GM12891 (cell line): ENCODE results near the gene LRRC7.
A peak's percentile ranks its signal among the peaks of the same experiment; 100 is the strongest.
"Not testable (repeated sequence)": the region's sequence is repeated elsewhere in the genome, so short reads cannot be mapped to it uniquely, and the experiment has no call there.

Experiments
- DNase-seq: peaks from one replicate; pipeline ENCODE4 v3.0.0; 2011; ENCODE audit warnings: low spot score; ENCODE audit not compliant: insufficient read length
- FAIRE-seq: peaks from 2 replicates; lab custom pipeline; 2011; peaks lifted over from hg19 to GRCh38; lab: Jason Lieb, UNC
- PAX5 ChIP-seq: IDR thresholded peaks from 2 replicates; pipeline ENCODE4 v1.6.1; 2011; ENCODE audit warnings: low read length, moderate library complexity, mild to moderate bottlenecking; ENCODE audit not compliant: insufficient read depth, severe bottlenecking
- POLR2A ChIP-seq: IDR thresholded peaks from 2 replicates; pipeline ENCODE4 v1.6.1; 2011; ENCODE audit warnings: low read depth, low read length, control low read depth
- POLR2AphosphoS5 ChIP-seq: IDR thresholded peaks from 2 replicates; pipeline ENCODE4 v1.6.1; 2011; ENCODE audit warnings: low read depth, low read length, control low read depth
- POU2F2 ChIP-seq: IDR thresholded peaks from 2 replicates; pipeline ENCODE4 v1.6.1; 2011; ENCODE audit warnings: low read depth, mild to moderate bottlenecking, control low read depth, low read length, moderate library complexity
- SPI1 ChIP-seq: IDR thresholded peaks from 2 replicates; pipeline ENCODE4 v1.6.1; 2011; ENCODE audit warnings: low read depth, low read length, control low read depth
- TAF1 ChIP-seq: IDR thresholded peaks from 2 replicates; pipeline ENCODE4 v1.6.1; 2011; ENCODE audit warnings: low read depth, low read length, control low read depth

Gene LRRC7

DNA sequence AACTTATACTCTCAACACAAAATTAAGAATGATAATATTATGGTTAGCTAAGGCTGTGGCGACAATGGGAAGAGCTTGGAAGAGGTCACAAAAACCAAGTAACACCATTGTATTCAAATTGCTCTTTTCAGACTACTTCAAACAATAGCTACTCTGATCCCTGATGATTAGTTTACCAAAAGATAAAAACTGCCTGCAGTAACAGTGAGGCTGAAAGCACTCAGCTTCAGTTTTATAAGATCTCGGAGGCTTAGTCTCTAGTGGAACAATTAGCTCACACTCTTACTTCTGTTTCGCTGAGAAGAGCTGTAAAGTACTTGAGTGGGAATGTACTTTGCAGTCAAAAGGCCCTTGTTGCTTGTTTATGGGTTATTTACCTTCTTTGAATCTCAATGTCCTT is 278.5 kb downstream of the LRRC7 start:
- FAIRE-seq: no peak
- TF ChIP-seq TAF1: no peak
- no peak for TF ChIP-seq POLR2AphosphoS5
- TF ChIP-seq POU2F2: no peak
- TF ChIP-seq SPI1: no peak
- no peak for TF ChIP-seq PAX5
- TF ChIP-seq POLR2A: no peak

DNA sequence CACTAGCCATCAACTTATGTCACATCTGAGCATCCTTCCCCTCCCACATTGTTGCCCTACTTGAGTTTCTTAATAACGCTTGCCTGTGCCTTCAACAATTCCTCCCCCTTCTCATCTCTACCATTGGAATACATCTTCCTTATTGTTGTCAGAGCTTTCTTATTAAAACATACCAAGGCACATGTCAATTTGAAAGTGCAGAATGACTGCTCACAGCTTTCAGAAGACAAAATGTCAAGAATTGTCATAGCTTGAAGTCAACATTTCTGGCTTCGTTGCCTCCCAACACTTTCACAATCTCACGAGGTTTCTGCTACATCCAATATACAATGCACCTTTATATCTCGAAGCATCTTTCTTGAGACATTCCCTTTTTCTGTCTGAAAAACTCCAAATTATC is 279.9 kb downstream of the LRRC7 start:
- FAIRE-seq (no peak), DNase-seq (no peak)
- TF ChIP-seq POLR2AphosphoS5: no peak
- no peak for TF ChIP-seq POLR2A

More for the DNA sequence above, 278.5 kb downstream of the LRRC7 start:
- no peak for DNase-seq

DNA sequence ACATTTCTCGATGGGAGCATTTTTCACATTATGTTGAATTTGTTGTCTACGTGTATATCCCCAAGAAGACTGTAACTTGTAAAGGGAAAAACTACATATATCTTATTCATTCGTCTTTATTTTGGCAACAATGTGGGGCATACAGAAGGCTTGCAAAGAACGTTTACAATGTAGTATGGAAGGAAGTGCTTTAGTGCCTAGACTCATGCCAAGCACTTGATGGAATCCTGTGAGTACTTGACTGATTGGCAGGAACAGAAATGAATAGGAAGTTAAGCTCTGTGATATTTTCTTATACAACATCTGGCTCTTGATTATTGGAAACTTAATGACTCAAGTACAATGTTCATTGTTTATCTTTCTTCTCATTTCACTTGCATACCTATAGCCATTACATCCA is 284.4 kb downstream of the LRRC7 start:
- TF ChIP-seq POU2F2: no peak
- TF ChIP-seq POLR2AphosphoS5: no peak
- TF ChIP-seq PAX5: no peak
- no peak for TF ChIP-seq SPI1
- TF ChIP-seq POLR2A: no peak
- no peak for TF ChIP-seq TAF1
- DNase-seq (no peak), FAIRE-seq (no peak)

DNA sequence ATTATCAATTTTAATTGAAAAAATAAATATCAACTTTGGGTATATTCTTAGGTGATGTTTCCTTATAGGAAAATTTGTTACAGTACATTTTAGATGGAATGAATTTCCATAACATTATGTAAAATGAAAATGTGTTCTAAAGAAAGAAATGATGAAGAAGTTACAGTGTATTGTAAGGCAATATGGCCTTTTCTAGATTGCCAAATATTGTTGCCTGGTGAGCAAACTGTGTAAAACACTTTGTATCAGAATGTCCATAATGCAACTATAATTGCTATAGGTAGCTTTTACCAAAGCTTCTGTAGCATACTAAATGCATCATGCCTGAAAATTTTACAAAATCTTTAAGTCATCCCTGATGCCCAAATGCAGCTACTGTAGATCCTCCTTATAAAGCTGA is 285.0 kb downstream of the LRRC7 start:
- TF ChIP-seq POU2F2 (no peak), PAX5 (no peak), POLR2A (no peak)
- DNase-seq: no peak
- no peak for FAIRE-seq

DNA sequence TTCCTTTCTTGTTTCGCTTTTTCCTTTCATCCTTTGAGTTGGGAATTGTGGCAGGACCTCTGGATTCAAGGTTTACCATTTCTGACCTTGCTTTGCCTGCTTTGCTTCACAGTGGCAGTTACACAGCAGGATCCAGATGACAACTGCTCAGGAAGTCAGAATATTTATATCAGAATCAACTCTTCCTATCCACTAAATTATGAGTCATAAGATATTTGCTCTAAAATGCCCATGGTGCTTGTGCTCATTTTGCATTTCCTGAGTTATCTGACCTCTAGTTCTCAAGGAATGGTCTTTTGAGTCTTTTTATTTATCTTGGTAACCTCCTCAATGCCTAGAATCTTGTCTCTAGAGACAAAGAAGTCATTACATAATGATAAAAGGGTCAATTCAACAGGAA is 290.8 kb downstream of the LRRC7 start:
- TF ChIP-seq PAX5 (no peak), SPI1 (no peak), POLR2A (no peak), POLR2AphosphoS5 (no peak), POU2F2 (no peak), TAF1 (no peak)
- DNase-seq (no peak), FAIRE-seq (no peak)

DNA sequence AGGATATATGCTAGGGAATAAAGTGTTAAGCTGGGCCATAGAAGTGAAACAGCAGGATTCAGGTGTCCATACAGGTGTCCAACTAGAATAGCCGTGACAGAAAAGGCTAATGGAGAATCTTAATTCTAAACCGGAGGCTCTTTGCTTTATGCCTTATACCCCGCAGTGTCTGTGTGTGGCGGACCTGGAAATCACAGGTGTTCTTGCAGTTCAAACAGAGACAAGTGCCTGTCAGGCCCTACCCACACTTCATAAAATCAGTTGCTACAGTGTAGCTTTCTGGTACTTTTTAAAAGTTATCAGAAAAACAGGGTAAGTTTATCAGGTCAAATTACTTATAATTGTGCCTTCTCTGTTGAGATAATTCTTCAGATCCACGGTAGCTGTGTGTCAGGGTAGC is 293.9 kb downstream of the LRRC7 start:
- peak; percentile 57 for FAIRE-seq

DNA sequence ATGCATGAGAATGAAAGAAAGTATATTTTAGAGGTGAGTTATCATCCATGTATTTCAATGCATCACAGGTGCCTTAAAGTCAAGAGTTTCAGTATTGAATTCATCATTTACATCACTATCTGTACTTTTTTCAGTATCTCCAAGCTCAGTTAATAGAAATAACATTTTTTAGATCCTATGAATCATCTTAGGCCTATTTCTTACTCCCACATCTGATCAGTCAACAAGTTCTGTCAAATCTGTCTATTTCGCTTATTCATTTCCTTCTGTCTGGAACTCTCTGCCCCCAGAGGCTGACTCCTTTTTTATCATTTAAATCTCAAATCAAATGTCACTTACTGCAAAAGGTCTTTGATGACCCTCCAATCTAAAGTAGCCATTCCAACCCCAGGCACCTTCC is 295.2 kb downstream of the LRRC7 start:
- TF ChIP-seq SPI1: no peak
- TF ChIP-seq POLR2A: no peak
- no peak for TF ChIP-seq POLR2AphosphoS5
- no peak for TF ChIP-seq PAX5
- no peak for TF ChIP-seq TAF1
- no peak for TF ChIP-seq POU2F2
- FAIRE-seq: no peak

More for the DNA sequence above, 293.9 kb downstream of the LRRC7 start:
- TF ChIP-seq POLR2AphosphoS5 (no peak), PAX5 (no peak), POU2F2 (no peak), SPI1 (no peak), TAF1 (no peak), POLR2A (no peak)
- DNase-seq: no peak

DNA sequence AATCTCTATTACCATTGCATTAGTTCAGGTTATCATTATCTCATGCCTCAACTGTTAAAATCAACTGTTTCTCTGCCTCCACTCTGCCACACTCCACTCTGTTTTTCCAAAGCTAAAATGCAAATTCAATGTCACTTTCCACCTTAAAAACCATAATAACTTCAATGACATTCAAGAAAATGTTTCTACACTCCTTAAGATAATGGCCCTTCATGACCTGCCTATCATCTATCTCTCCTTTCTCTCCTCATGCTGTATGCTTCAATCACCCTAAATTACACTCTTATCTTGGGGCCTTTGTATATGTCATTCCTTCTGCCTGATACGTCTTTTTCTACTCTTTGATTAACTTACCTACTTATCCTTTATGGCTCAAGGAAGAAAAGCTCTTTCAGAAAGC is 296.0 kb downstream of the LRRC7 start:
- FAIRE-seq (no peak), DNase-seq (no peak)
- TF ChIP-seq SPI1 (no peak), TAF1 (no peak), POLR2A (no peak), PAX5 (no peak), POU2F2 (no peak), POLR2AphosphoS5 (no peak)

More for the DNA sequence above, 295.2 kb downstream of the LRRC7 start:
- DNase-seq: no peak

DNA sequence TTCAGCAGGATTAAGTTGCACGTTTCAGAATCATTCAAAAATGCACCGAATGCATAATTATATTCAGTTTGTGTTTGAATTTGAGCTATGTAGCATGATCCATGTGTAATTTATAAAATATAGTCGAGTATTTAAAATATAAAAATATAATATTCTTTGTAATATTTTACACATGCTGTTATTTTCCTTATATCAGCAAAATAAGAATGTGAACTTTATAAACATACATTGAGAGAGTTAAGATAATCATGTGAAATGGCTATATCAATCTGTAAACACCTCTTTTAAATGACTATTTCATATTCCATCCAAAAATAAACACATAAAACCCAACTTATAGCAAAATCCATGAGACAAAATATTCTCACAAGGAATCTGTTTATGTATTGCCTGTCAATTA is 303.7 kb downstream of the LRRC7 start:
- no peak for TF ChIP-seq POU2F2
- no peak for TF ChIP-seq POLR2AphosphoS5
- TF ChIP-seq TAF1: no peak
- no peak for TF ChIP-seq PAX5
- no peak for FAIRE-seq

DNA sequence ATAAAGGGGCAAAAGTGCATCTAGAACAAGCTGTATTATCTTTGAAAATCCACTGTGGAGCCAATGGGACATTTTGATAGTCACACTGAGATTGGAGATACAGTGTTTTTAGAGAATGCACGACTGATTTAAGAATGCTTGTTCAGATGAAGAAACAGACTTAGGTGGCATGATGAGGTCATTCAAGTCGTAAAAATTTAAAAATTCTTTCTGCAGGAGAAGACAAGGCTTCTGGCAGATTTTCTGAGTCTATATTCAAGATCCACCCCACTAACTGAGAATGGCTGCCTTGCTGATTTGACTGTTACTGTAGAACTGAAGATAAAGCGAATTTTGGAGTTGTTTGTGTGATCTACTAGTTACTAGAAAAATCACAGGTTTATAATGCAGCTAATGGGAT is 310.6 kb downstream of the LRRC7 start:
- FAIRE-seq (no peak), DNase-seq (no peak)
- no peak for TF ChIP-seq SPI1

More for the DNA sequence above, 303.7 kb downstream of the LRRC7 start:
- no peak for DNase-seq

DNA sequence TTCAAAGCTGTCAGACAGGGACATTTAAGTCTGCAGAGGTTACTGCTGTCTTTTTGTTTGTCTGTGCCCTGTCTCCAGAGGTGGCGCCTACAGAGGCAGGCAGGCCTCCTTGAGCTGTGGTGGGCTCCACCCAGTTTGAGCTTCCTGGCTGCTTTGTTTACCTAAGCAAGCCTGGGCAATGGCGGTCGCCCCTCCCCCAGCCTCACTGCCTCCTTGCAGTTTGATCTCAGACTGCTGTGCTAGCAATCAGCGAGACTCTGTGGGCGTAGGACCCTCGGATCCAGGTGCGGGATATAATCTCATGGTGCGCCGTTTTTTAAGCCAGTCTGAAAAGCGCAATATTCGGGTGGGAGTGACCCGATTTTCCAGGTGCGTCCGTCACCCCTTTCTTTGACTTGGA is 320.3 kb downstream of the LRRC7 start:
- DNase-seq, FAIRE-seq: not testable (repeated sequence)

DNA sequence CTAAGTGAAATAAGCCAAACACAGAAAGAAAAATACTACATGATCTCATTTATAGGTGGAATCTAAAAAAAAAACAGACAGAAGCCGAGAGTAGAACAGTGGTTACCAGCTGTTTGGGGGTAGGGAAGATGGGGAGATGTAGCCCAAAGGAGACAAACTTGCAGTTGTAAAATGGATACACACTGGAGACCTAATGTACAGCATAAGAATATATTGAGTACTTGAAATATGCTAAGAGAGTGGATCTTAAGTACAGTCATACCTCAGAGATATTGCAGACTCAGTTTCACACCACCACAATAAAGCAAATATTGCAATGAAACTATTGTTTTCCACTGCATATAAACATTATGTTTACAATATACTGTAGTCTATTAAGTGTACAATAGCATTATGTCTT is 320.9 kb downstream of the LRRC7 start:
- no peak for FAIRE-seq
- DNase-seq: no peak
- no peak for TF ChIP-seq POU2F2
- no peak for TF ChIP-seq TAF1
- no peak for TF ChIP-seq POLR2A
- TF ChIP-seq POLR2AphosphoS5: no peak
- no peak for TF ChIP-seq PAX5
- TF ChIP-seq SPI1: no peak
